SK-N-SH (cell line): ENCODE measurements around the gene ZMYM3. TPM values are rescaled to one million over a fixed set of nuclear protein-coding genes. Genes with fewer than 3 reads are reported as not detected.
A peak's percentile ranks its signal among the peaks of the same experiment; 100 is the strongest.

ENCODE experiments used
- CTCF ChIA-PET: fragments of 300-600, 350-600 bp; formaldehyde crosslinking; extraction: SDS; loops from one replicate; lab custom pipeline; 2021; lab: Yijun Ruan, JAX
- POLR2A ChIA-PET: fragments of 350-600 bp; sonication (Branson Sonifier 250); formaldehyde crosslinking; extraction: SDS; loops from one replicate; lab custom pipeline; 2020; ENCODE audit warnings: antibody characterized with exemption, inconsistent platforms; lab: Yijun Ruan, JAX
- DNase-seq: peaks from one replicate; pipeline ENCODE4 v3.0.0; 2012
- H2AFZ ChIP-seq: fragments of 200-600 bp; sonication (generic); 2 replicates; pipeline ENCODE4 v1.8.1; 2016; ENCODE audit warnings: antibody characterized with exemption, mild to moderate bottlenecking, low read depth
- H3F3A ChIP-seq: fragments of 200-600 bp; sonication (generic); replicated peaks from 2 replicates; pipeline ENCODE3; 2016; ENCODE audit warnings: antibody characterized with exemption, mild to moderate bottlenecking; ENCODE audit not compliant: insufficient read depth
- H3K27ac ChIP-seq, 2 experiments: fragments of 200-500 bp in 1 of 2; fragments of 200-600 bp in 1 of 2; sonication (Bioruptor generic) in 1 of 2; sonication (generic), shearing (Covaris generic) in 1 of 2; 2 replicates each; pipeline versions ENCODE4 v1.5.1 to v1.6.1; 2014 to 2016; ENCODE audit warnings: low read depth in 2 of 2, inconsistent platforms in 1 of 2, low read length in 1 of 2, mild to moderate bottlenecking in 1 of 2, mixed read lengths in 1 of 2
- H3K27me3 ChIP-seq: fragments of 200-600 bp; sonication (generic), shearing (Covaris generic); 2 replicates; pipeline ENCODE4 v1.6.1; 2016; ENCODE audit warnings: mixed run types; ENCODE audit not compliant: insufficient read depth
- H3K36me3 ChIP-seq, 2 experiments: fragments of 200-500 bp in 1 of 2; fragments of 200-600 bp in 1 of 2; sonication (Bioruptor generic) in 1 of 2; sonication (generic) in 1 of 2; replicated peaks in 1 of 2; 2 replicates each; pipeline versions ENCODE3 to v1.5.1; 2014 to 2016; ENCODE audit warnings: low read length in 1 of 2, mild to moderate bottlenecking in 1 of 2; ENCODE audit not compliant: insufficient read depth in 2 of 2, control insufficient read depth in 1 of 2
- H3K4me1 ChIP-seq, 2 experiments: fragments of 200-500 bp in 1 of 2; fragments of 200-600 bp in 1 of 2; sonication (Bioruptor generic) in 1 of 2; sonication (generic), shearing (Covaris generic) in 1 of 2; 2 replicates each; pipeline versions ENCODE4 v1.5.1 to v1.6.1; 2014 to 2016; ENCODE audit warnings: low read depth in 1 of 2, low read length in 1 of 2, mixed run types in 1 of 2; ENCODE audit not compliant: insufficient read depth in 2 of 2, control insufficient read depth in 1 of 2
- H3K4me2 ChIP-seq: fragments of 200-600 bp; sonication (generic), shearing (Covaris generic); 2 replicates; pipeline ENCODE4 v1.6.1; 2017; ENCODE audit warnings: mixed run types
- H3K4me3 ChIP-seq, 2 experiments: fragments of 200-500 bp in 1 of 2; fragments of 200-600 bp in 1 of 2; sonication (Bioruptor generic) in 1 of 2; sonication (generic), shearing (Covaris generic) in 1 of 2; 2 replicates each; pipeline versions ENCODE4 v1.5.1 to v1.8.1; 2014 to 2016; ENCODE audit warnings: low read depth in 2 of 2, inconsistent platforms in 1 of 2, low read length in 1 of 2, mild to moderate bottlenecking in 1 of 2, mixed read lengths in 1 of 2, moderate library complexity in 1 of 2
- H3K79me2 ChIP-seq: fragments of 200-600 bp; sonication (generic); 2 replicates; pipeline ENCODE4 v1.8.1; 2017; ENCODE audit warnings: mild to moderate bottlenecking; ENCODE audit not compliant: insufficient read depth
- H3K9ac ChIP-seq: fragments of 200-600 bp; sonication (generic); 2 replicates; pipeline ENCODE4 v1.6.1; 2017; ENCODE audit warnings: mixed run types
- H3K9me2 ChIP-seq: fragments of 200-600 bp; sonication (generic); 2 replicates; pipeline ENCODE4 v1.6.1; 2017; ENCODE audit warnings: mixed run types
- H3K9me3 ChIP-seq: fragments of 200-600 bp; sonication (generic); 2 replicates; pipeline ENCODE4 v1.6.1; 2017; ENCODE audit warnings: mixed run types, mild to moderate bottlenecking, moderate library complexity
- H4K20me1 ChIP-seq: fragments of 200-600 bp; sonication (generic); 2 replicates; pipeline ENCODE4 v1.6.1; 2017; ENCODE audit warnings: mild to moderate bottlenecking, mixed run types; ENCODE audit not compliant: insufficient read depth
- CHD2 ChIP-seq: fragments of 150-350 bp; IDR thresholded peaks from 2 replicates; pipeline ENCODE4 v1.6.1; 2018; ENCODE audit warnings: low read length; ENCODE audit not compliant: partially characterized antibody
- CTCF ChIP-seq: fragments of 200-600 bp; sonication (generic); IDR thresholded peaks from 2 replicates; pipeline ENCODE4 v1.6.1; 2017; ENCODE audit warnings: antibody characterized with exemption, mild to moderate bottlenecking, moderate library complexity
- ELF1 ChIP-seq: IDR thresholded peaks from 2 replicates; pipeline ENCODE4 v1.4.0; 2012
- EP300 ChIP-seq, 2 experiments: IDR thresholded peaks; 2 replicates each; pipeline versions ENCODE4 v1.4.0 to v1.6.1; 2012; ENCODE audit warnings: borderline replicate concordance in 1 of 2, low read depth in 1 of 2, low read length in 1 of 2
- FOSL2 ChIP-seq: IDR thresholded peaks from 2 replicates; pipeline ENCODE4 v1.4.0; 2012; ENCODE audit warnings: low read depth, mild to moderate bottlenecking, moderate library complexity, borderline replicate concordance
- JUND ChIP-seq: IDR thresholded peaks from 2 replicates; pipeline ENCODE4 v1.4.0; 2012
- MAX ChIP-seq: IDR thresholded peaks from 2 replicates; pipeline ENCODE4 v1.4.0; 2012; ENCODE audit warnings: low read depth
- MXI1 ChIP-seq: IDR thresholded peaks from 2 replicates; pipeline ENCODE4 v1.6.1; 2012; ENCODE audit warnings: mild to moderate bottlenecking, low read depth, low read length, improper control_type of control experiment
- PBX3 ChIP-seq: IDR thresholded peaks from 2 replicates; pipeline ENCODE4; 2012
- RAD21 ChIP-seq: IDR thresholded peaks from 2 replicates; pipeline ENCODE4 v1.6.1; 2012; ENCODE audit warnings: mild to moderate bottlenecking, low read length
- RFX5 ChIP-seq: IDR thresholded peaks from 2 replicates; pipeline ENCODE4 v1.6.1; 2012; ENCODE audit warnings: mild to moderate bottlenecking, improper control_type of control experiment, low read length
- RXRA ChIP-seq: IDR thresholded peaks from 2 replicates; pipeline ENCODE4 v1.4.0; 2012; ENCODE audit warnings: low read depth, mild to moderate bottlenecking, borderline replicate concordance
- SIN3A ChIP-seq: IDR thresholded peaks from 2 replicates; pipeline ENCODE4 v1.6.1; 2012; ENCODE audit warnings: low read depth, mild to moderate bottlenecking, low read length, moderate library complexity, borderline replicate concordance
- TAF1 ChIP-seq: IDR thresholded peaks from 2 replicates; pipeline ENCODE4 v1.6.1; 2012; ENCODE audit warnings: low read depth, mild to moderate bottlenecking, low read length, moderate library complexity, borderline replicate concordance
- TCF12 ChIP-seq: IDR thresholded peaks from 2 replicates; pipeline ENCODE4 v1.4.0; 2012
- USF2 ChIP-seq: fragments of 150-350 bp; IDR thresholded peaks from 2 replicates; pipeline ENCODE4 v1.6.1; 2017; ENCODE audit warnings: antibody characterized with exemption, low read length, low read depth, borderline replicate concordance
- YY1 ChIP-seq: IDR thresholded peaks from 2 replicates; pipeline ENCODE4 v1.4.0; 2012; ENCODE audit warnings: low read depth, mild to moderate bottlenecking
- ZBTB33 ChIP-seq: IDR thresholded peaks from 2 replicates; pipeline ENCODE4 v1.4.0; 2012; ENCODE audit warnings: low read depth, borderline replicate concordance
- WGBS: methylation state at CpG from one replicate; pipeline ENCODE4 v1.1.6; 2017; ENCODE audit warnings: low lambda C conversion rate; 5-methylcytosine and 5-hydroxymethylcytosine counted together
- polyA plus RNA-seq, 3 experiments: library from polyadenylated mRNA; depleted of rRNA; stranded (reverse); fragments of >200 nt; gene quantifications; 2 replicates each; pipeline ENCODE4 v1.2.3, GENCODE V29; 2012

ZMYM3 gene
- polyA plus RNA-seq, 1 of the 3 experiments (the other 2 are of a cell fraction) = 30.4 TPM

- Histone ChIP-seq H3K27me3 (no peaks in the 10 kb centered on the region), H3K9me2 (no peaks in the 10 kb centered on the region), H3K36me3 (peaks cover 44 to 90% of the 10 kb centered on the region in 2 experiments), H3K4me1 (peaks cover 0 to 17% of the 10 kb centered on the region in 2 experiments; a peak in 2 of 4 replicates), H3K4me3 (peak overlapping the region in 1 of 2 experiments; percentile 31; a peak in 1 of 4 replicates), H3F3A (peaks cover 70% of the 10 kb centered on the region), H3K9ac (no peak overlapping the region), H2AFZ (no peak overlapping the region), H4K20me1 (peaks cover 63% of the 10 kb centered on the region), H3K27ac (peak overlapping the region; percentile 24 to 73; a peak in 3 of 4 replicates), H3K79me2 (peaks cover 70% of the 10 kb centered on the region), H3K4me2 (peak overlapping the region; percentile 42), H3K9me3 (no peaks in the 10 kb centered on the region)
- TF ChIP-seq PBX3 (peak; percentile 68), MAX (no peak), FOSL2 (peak; percentile 52; the same call in 1 of the 2 replicates), JUND (peak; percentile 70), TCF12 (peak; percentile 25; the same call in 1 of the 2 replicates), RXRA (no peak)
- ChIA-PET CTCF (no interaction called here), POLR2A (interaction anchor here (0.7 kb wide), 1 partner anchor 9 kb away, joined by 3 read pairs; the partner anchor contains the start of gene NONO)
- 32% methylated on average over 7 of the region's 7 CpGs for WGBS
- DNase-seq = no peak
Measured at GRCh38 chrX:71292669-71293365, 38.9 kb upstream of the ZMYM3 start.

- no peak for DNase-seq
- CTCF ChIA-PET = interaction anchor here (1.0 kb wide), 1 partner anchor 37 kb away, joined by 3 read pairs; the partner anchor contains the start of gene ZMYM3
Measured at GRCh38 chrX:71291381-71291780, 37.4 kb upstream of the ZMYM3 start.

More at GRCh38 chrX:71291381-71291780, 37.4 kb upstream of the ZMYM3 start:
- H3K9me2 ChIP-seq = no peaks in the 10 kb centered on the region
- no peaks in the 10 kb centered on the region for H3K9me3 ChIP-seq
- peaks cover 77% of the 10 kb centered on the region for H4K20me1 ChIP-seq
- H3K4me3 ChIP-seq = no peak overlapping the region
- H3K27me3 ChIP-seq = no peaks in the 10 kb centered on the region
- no peak overlapping the region for H3K4me2 ChIP-seq
- TF ChIP-seq CHD2 = no peak
- TF ChIP-seq TAF1 = no peak
- TF ChIP-seq SIN3A = no peak
- no peak for TF ChIP-seq ZBTB33
- TF ChIP-seq USF2 = no peak
- TF ChIP-seq MXI1 = no peak
- TF ChIP-seq CTCF = no peak
- TF ChIP-seq MAX = no peak
- no peak for TF ChIP-seq ELF1
- no peak for TF ChIP-seq RXRA
- TF ChIP-seq RFX5 = no peak
- TF ChIP-seq EP300 (IDR thresholded peaks at IDR 0.05; ENCODE audit: borderline replicate concordance in 1 of 2, low read depth in 1 of 2, low read length in 1 of 2) = no peak
- no peak for TF ChIP-seq RAD21
- TF ChIP-seq YY1 = no peak
- no peak overlapping the region for H2AFZ ChIP-seq
- H3K27ac ChIP-seq = peak overlapping the region in 1 of 2 experiments; percentile 73; a peak in 2 of 4 replicates
- POLR2A ChIA-PET = no interaction called here
- 92% methylated on average over 6 of the region's 6 CpGs for WGBS
- no peak overlapping the region for H3K9ac ChIP-seq
- peaks cover 33 to 87% of the 10 kb centered on the region in 2 experiments for H3K36me3 ChIP-seq
- H3K79me2 ChIP-seq = peaks cover 84% of the 10 kb centered on the region
- H3K4me1 ChIP-seq = peaks cover 0 to 17% of the 10 kb centered on the region in 2 experiments; a peak in 3 of 4 replicates
- peaks cover 61% of the 10 kb centered on the region for H3F3A ChIP-seq
